Cardiac fibroblast (primary cell): Measurements from ENCODE around the gene AGFG2.

ENCODE experiments used
- DNase-seq, 2 donors: peaks; one replicate each; pipeline versions ENCODE4 v3.0.0 to v3.0.0-alpha.2; 2010; ENCODE audit warnings: low read depth in 2 of 2
- H3K4me3 ChIP-seq, 2 donors: replicated peaks in 1 of 2; 1 replicate in 1 of 2; 2 replicates in 1 of 2; pipeline ENCODE4 v1.5.1; 2011; ENCODE audit warnings: low read depth in 2 of 2, low read length in 2 of 2, mild to moderate bottlenecking in 2 of 2, moderate library complexity in 1 of 2
- TF ChIP-seq, protein P1 (sequence below): IDR thresholded peaks from one replicate; pipeline ENCODE4 v1.5.1; 2011; ENCODE audit warnings: low read depth, mild to moderate bottlenecking, low read length, inconsistent platforms

AGFG2 gene

DNA sequence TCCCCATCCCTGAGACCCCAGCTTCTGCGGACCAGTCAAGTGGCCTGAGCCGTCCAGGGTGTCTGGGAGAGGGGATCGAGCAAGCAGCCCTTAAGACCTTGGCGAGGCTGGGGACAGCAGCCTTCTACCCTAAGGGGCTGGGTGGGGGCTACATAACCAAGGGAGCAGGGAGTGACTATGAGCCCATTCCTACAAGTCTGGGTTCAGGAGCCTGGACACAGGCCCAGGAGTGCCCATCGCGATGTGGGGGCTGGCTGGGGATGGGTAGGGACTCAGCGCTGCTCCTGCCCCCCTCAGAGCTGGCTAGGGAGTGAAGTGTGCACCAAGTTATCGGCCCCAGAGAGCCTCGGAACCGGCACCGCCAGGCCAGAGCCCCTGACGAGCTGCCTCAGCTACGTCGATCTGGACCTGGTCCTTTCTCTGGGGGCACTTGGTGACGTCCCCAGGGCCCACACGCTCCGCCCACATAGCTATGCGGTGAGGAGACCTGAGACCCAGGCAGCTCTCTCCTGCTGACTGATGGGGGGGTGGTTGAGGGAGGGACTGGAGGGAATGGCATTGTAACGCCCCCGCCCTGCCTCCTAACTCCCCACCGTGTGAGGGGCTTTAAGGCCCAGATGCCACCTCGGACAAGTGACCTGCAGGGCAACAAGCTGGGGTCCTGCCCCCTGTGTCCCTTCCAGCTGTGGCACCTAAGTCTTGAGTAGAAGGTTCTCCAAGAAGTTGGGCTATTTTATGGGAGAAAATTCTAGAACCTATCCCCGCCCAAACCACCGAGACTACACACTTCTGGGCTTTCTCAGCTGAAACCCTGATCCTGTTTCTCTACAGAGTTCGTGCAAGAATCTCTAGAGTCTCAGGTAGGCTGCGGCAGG is 32.2 kb downstream of the AGFG2 start:
- TF ChIP-seq, protein P1, sequence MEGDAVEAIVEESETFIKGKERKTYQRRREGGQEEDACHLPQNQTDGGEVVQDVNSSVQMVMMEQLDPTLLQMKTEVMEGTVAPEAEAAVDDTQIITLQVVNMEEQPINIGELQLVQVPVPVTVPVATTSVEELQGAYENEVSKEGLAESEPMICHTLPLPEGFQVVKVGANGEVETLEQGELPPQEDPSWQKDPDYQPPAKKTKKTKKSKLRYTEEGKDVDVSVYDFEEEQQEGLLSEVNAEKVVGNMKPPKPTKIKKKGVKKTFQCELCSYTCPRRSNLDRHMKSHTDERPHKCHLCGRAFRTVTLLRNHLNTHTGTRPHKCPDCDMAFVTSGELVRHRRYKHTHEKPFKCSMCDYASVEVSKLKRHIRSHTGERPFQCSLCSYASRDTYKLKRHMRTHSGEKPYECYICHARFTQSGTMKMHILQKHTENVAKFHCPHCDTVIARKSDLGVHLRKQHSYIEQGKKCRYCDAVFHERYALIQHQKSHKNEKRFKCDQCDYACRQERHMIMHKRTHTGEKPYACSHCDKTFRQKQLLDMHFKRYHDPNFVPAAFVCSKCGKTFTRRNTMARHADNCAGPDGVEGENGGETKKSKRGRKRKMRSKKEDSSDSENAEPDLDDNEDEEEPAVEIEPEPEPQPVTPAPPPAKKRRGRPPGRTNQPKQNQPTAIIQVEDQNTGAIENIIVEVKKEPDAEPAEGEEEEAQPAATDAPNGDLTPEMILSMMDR: no peak
- no peak for DNase-seq
- no peak overlapping the region for H3K4me3 ChIP-seq

DNA sequence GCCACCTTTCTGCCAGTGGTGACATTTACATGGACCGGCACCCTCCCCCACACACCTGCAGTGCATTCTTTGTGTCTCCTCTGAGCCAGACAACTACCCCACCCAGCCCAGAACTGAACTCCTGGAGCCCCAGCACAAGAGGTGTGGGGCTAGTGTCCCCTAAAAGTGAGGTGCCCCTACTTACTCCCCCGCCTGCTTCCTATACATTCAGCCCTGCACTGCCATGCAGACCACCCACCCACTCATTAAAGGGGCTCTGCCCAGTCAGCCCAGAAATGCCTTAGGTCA is 32.8 kb downstream of the AGFG2 start:
- no peak overlapping the region for H3K4me3 ChIP-seq
- TF ChIP-seq, protein P1: no peak

DNA sequence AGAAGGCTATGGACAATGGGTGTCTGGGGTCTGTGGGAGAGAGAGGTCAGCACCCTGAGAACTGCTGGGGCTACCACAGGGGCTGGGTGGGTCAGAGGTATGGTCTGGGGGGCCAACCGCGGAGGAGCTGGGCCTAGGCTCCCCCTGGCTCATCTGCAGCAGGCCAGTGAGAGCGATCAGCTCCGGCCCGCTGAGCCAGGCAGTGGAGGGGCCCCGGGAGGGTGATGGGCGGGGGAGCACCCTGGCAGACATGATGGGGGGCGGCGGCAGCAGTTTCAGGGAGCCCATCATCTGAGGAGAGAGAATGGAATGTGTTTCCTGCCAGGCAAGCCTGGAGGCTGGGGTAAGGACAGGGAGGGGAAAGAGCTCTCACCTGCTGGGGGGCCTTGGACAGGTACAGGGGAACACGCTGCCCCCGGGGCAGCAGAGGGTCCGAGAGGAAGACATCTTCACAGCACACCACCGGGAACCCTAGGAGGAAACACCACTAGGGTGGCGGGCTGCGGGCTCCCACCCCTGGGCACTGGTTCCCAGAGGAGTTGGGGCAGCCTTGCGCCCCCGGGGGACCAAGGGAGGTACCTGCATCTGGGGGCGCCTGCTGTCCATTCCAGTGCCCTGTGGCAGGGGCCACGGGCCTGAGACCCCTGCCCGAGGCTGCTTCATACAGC is 33.4 kb downstream of the AGFG2 start:
- no peak for DNase-seq
- H3K4me3 ChIP-seq: no peak overlapping the region
- TF ChIP-seq, protein P1: no peak

More for the DNA sequence above, 32.8 kb downstream of the AGFG2 start:
- DNase-seq: no peak

DNA sequence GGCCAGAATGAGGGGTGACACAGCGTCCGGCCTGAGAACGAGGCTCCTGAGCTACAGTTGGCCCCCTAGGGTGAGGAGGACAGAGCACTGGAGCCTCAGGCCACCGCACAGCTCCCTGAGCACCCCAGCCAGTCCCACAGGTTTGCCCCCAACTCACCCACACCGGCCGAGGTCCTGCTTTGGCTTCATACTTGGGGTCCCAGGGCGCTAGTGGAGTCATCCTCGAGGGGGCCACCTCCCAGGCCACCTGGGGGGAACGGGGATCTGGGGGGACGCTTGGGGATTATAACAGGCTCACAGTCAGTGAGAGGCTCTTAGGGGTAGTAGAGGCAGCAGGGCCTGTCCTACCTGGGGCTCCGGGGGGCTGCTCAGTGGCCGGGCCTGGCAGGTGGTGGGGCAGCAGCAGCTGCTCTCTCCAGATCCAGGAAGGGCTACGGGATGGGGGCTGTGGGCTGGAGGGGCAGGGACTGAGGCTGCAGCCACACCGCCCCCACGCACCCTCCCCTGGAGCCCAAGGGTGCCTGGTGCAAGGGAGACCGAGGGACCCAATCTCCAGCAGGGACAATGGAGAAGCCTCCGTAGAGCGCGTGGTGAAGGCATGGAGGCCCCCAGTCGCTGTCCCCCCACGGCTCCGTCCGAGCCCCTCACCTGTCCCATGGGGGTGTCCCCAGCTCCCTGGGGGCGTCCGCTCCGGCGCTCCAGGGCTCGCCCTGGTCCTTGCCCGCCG is 34.1 kb downstream of the AGFG2 start:
- TF ChIP-seq, protein P1: no peak
- DNase-seq: no peak
- H3K4me3 ChIP-seq: no peak overlapping the region

DNA sequence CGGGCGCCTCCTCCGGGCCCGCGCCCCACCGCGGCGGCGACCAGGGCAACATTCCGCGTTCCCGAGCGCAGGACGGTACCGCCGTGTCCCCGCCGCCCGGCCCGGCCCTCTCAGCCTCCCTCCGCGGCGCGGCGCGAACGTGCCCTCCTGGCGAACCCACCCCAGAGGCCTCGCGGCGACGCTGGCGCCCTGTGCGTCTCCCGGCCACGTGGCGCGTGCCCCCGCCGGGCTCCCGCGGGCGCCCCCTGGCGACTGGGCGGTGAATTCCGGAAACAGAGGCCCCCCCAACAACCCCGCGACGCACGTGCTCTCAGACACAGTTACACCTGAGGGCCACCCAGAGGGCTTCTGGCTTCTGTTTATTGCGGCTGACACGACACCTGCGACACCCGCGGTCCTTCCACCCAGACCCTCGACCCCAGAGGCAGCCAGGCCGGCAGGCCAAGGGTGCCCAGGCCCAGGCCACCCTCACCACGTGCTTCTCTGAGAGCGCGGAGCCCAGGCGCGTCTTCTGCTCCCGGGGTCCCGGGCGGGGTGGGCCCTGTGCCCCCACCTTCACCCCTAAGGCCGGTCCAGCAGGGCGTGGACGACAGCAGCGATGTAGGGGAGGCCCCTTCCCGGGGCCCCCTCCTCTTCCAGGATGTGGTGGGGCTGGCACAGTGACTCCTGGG is 34.8 kb downstream of the AGFG2 start, which contains the start of gene SAP25:
SAP25 (minus strand) TSS at position 210 of the 671 bp plus-strand sequence; CDS start at position 52, 158 bp downstream.
- TF ChIP-seq, protein P1: no peak
- DNase-seq: no peak

More for the DNA sequence above, 34.8 kb downstream of the AGFG2 start, which contains the start of gene SAP25:
- no peak within 1 kb of the TSS for H3K4me3 ChIP-seq
